HG03565 (cell line): ENCODE results near the gene PLEKHH3.
A peak's percentile ranks its signal among the peaks of the same experiment; 100 is the strongest.
"Not testable (repeated sequence)": the region's sequence is repeated elsewhere in the genome, so short reads cannot be mapped to it uniquely, and the experiment has no call there.

Experiments used
- ATAC-seq: cut with Tn5 transposase; IDR thresholded peaks from one replicate; pipeline ENCODE4 v1.9.1; 2021; ENCODE audit warnings: mild to moderate bottlenecking, moderate library complexity; ENCODE audit not compliant: unreplicated experiment

PLEKHH3 gene

GRCh38 chr17:42642336-42642735, 34.5 kb downstream of the PLEKHH3 start:
- no peak for ATAC-seq

GRCh38 chr17:42640121-42640520, 36.7 kb downstream of the PLEKHH3 start:
- ATAC-seq: no peak

GRCh38 chr17:42639525-42640113, 37.2 kb downstream of the PLEKHH3 start:
- ATAC-seq: no peak

GRCh38 chr17:42632949-42633444, 43.8 kb downstream of the PLEKHH3 start:
- no peak for ATAC-seq

GRCh38 chr17:42629411-42630009, 47.3 kb downstream of the PLEKHH3 start:
- no peak for ATAC-seq

GRCh38 chr17:42627032-42627764, 49.6 kb downstream of the PLEKHH3 start:
- ATAC-seq: not testable (repeated sequence)

- no peak for ATAC-seq
Measured at GRCh38 chr17:42623732-42624596, 52.8 kb downstream of the PLEKHH3 start.

GRCh38 chr17:42623271-42623670, 53.5 kb downstream of the PLEKHH3 start:
- ATAC-seq: no peak

- ATAC-seq: not testable (repeated sequence)
Measured at GRCh38 chr17:42621987-42622386, 54.8 kb downstream of the PLEKHH3 start.

- ATAC-seq: peak; percentile 45
Measured at GRCh38 chr17:42618442-42619150, 58.2 kb downstream of the PLEKHH3 start.

GRCh38 chr17:42617956-42618431, 58.8 kb downstream of the PLEKHH3 start:
- ATAC-seq: peak; percentile 10
